ENCODE data around the gene PNLIPRP1. TPM values are rescaled to one million over a fixed set of nuclear protein-coding genes. Genes with fewer than 3 reads are reported as not detected.

The PNLIPRP1 gene
- total RNA-seq, 1 experiment from 2014 or later, result 1.6 TPM

GRCh38 chr10:116554628-116555027 lies 36.1 kb upstream of the PNLIPRP1 start:
- no peak overlapping the region for H3K9ac ChIP-seq (ENCODE audit: low read length)
- ATAC-seq (no peak), DNase-seq (ENCODE audit: low read depth, low spot score) (no peak)
- no peaks in the 10 kb centered on the region for H4K20me1 ChIP-seq (ENCODE audit: insufficient read depth)
- no TSS peak for BruUV-seq (replicated peaks)
- H2AFZ ChIP-seq (ENCODE audit: low read depth, low read length, poor library complexity, severe bottlenecking), result no peak overlapping the region
- RAD21 ChIA-PET (ENCODE audit: low non-redundant PET in 1 of 2, low total read pairs in 2 of 2, uncharacterized antibody in 2 of 2, unreplicated experiment in 2 of 2), result no interaction called here
- no peaks in the 10 kb centered on the region for H3K79me2 ChIP-seq (ENCODE audit: insufficient read depth, low read length)
- H3K27ac ChIP-seq (ENCODE audit: low read depth, low read length), result no peak overlapping the region
- intact Hi-C loops (cut with micrococcal nuclease), result no loop called here
- TF ChIP-seq JUND (IDR thresholded peaks at IDR 0.05) (no peak), ZNF274 (IDR thresholded peaks at IDR 0.05; ENCODE audit: low read depth, low read length) (no peak), CEBPB (IDR thresholded peaks at IDR 0.05; ENCODE audit: low read depth) (no peak), FOSL1 (IDR thresholded peaks at IDR 0.05; ENCODE audit: low read depth) (no peak), SRF (IDR thresholded peaks at IDR 0.05; ENCODE audit: low read depth) (no peak), EZH2phosphoT487 (IDR thresholded peaks at IDR 0.05; ENCODE audit: borderline replicate concordance) (no peak), EGR1 (IDR thresholded peaks at IDR 0.05; ENCODE audit: low read depth) (no peak), POLR2AphosphoS5 (IDR thresholded peaks at IDR 0.05; ENCODE audit: low read depth, low read length) (no peak), EZH2 (IDR thresholded peaks at IDR 0.05) (no peak), MAX (IDR thresholded peaks at IDR 0.05) (no peak), POLR2A (IDR thresholded peaks at IDR 0.05; ENCODE audit: borderline replicate concordance, extremely low read depth, insufficient read depth, insufficient read length) (no peak), SIN3A (IDR thresholded peaks at IDR 0.05; ENCODE audit: low read depth) (no peak), ZFX (IDR thresholded peaks at IDR 0.05) (no peak), REST (IDR thresholded peaks at IDR 0.05; ENCODE audit: low read depth) (no peak), CBX3 (IDR thresholded peaks at IDR 0.05; ENCODE audit: low read depth) (no peak)
- POLR2A ChIA-PET, result no interaction called here
- H3K36me3 ChIP-seq (ENCODE audit: control insufficient read depth in 1 of 2, insufficient read depth in 2 of 2, low read length in 2 of 2), result no peaks in the 10 kb centered on the region
- no peaks in the 10 kb centered on the region for H3K4me1 ChIP-seq (ENCODE audit: control insufficient read depth in 1 of 2, insufficient read depth in 2 of 2, low read length in 2 of 2)
- peaks cover 26% of the 10 kb centered on the region for H3K27me3 ChIP-seq (ENCODE audit: insufficient read depth, low read length)
- no peaks in the 10 kb centered on the region for H3K9me3 ChIP-seq (ENCODE audit: control insufficient read depth in 1 of 2, insufficient read depth in 1 of 2, low read depth in 1 of 2, low read length in 2 of 2)
- no peak overlapping the region for H3K4me2 ChIP-seq (ENCODE audit: low read length)
- H3K4me3 ChIP-seq (replicated peaks in 1 of 2; ENCODE audit: low read depth in 1 of 2, low read length in 2 of 2), result no peak overlapping the region
- CTCF ChIA-PET, result no interaction called here
- no peaks in the 10 kb centered on the region for H3K9me2 ChIP-seq (ENCODE audit: insufficient read depth)
